ENCODE measurements around the gene SMYD4. TPM values are rescaled to one million over a fixed set of nuclear protein-coding genes. Genes with fewer than 3 reads are reported as not detected.

SMYD4 gene
- total RNA-seq, 1 donor from 2014 or later: 33.5 TPM

- TF ChIP-seq, protein P1, sequence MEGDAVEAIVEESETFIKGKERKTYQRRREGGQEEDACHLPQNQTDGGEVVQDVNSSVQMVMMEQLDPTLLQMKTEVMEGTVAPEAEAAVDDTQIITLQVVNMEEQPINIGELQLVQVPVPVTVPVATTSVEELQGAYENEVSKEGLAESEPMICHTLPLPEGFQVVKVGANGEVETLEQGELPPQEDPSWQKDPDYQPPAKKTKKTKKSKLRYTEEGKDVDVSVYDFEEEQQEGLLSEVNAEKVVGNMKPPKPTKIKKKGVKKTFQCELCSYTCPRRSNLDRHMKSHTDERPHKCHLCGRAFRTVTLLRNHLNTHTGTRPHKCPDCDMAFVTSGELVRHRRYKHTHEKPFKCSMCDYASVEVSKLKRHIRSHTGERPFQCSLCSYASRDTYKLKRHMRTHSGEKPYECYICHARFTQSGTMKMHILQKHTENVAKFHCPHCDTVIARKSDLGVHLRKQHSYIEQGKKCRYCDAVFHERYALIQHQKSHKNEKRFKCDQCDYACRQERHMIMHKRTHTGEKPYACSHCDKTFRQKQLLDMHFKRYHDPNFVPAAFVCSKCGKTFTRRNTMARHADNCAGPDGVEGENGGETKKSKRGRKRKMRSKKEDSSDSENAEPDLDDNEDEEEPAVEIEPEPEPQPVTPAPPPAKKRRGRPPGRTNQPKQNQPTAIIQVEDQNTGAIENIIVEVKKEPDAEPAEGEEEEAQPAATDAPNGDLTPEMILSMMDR (IDR thresholded peaks at IDR 0.05; ENCODE audit: unreplicated experiment): no peak
- Mint-ChIP-seq H3K36me3 (ENCODE audit: insufficient read depth) (peaks cover 6% of the 10 kb centered on the region), H3K4me1 (ENCODE audit: low read depth) (no peaks in the 10 kb centered on the region), H3K27ac (no peak overlapping the region), H3K4me3 (ENCODE audit: low read depth) (no peak overlapping the region), H3K9me3 (ENCODE audit: low read depth) (no peaks in the 10 kb centered on the region), H3K27me3 (no peaks in the 10 kb centered on the region)
- DNase-seq (ENCODE audit: low spot score, unreplicated experiment): no peak
Observed at GRCh38 chr17:1789936-1790335, 39.8 kb downstream of the SMYD4 start.

GRCh38 chr17:1787301-1787902 lies 42.3 kb downstream of the SMYD4 start:
- H3K4me1 Mint-ChIP-seq (ENCODE audit: low read depth): peaks cover 3% of the 10 kb centered on the region
- H3K27me3 Mint-ChIP-seq: no peaks in the 10 kb centered on the region
- no peak overlapping the region for H3K27ac Mint-ChIP-seq
- no peak overlapping the region for H3K4me3 Mint-ChIP-seq (ENCODE audit: low read depth)
- DNase-seq (ENCODE audit: low spot score, unreplicated experiment): no peak
- TF ChIP-seq, protein P1 (IDR thresholded peaks at IDR 0.05; ENCODE audit: unreplicated experiment): no peak
- peaks cover 16% of the 10 kb centered on the region for H3K36me3 Mint-ChIP-seq (ENCODE audit: insufficient read depth)
- H3K9me3 Mint-ChIP-seq (ENCODE audit: low read depth): no peaks in the 10 kb centered on the region

- no peak overlapping the region for H3K4me3 Mint-ChIP-seq (ENCODE audit: low read depth)
- H3K36me3 Mint-ChIP-seq (ENCODE audit: insufficient read depth): peaks cover 21% of the 10 kb centered on the region
- no peaks in the 10 kb centered on the region for H3K27me3 Mint-ChIP-seq
- no peak for DNase-seq (ENCODE audit: low spot score, unreplicated experiment)
- TF ChIP-seq, protein P1 (IDR thresholded peaks at IDR 0.05; ENCODE audit: unreplicated experiment): no peak
- H3K4me1 Mint-ChIP-seq (ENCODE audit: low read depth): peaks cover 3% of the 10 kb centered on the region
- no peak overlapping the region for H3K27ac Mint-ChIP-seq
- H3K9me3 Mint-ChIP-seq (ENCODE audit: low read depth): no peaks in the 10 kb centered on the region
Observed at GRCh38 chr17:1786708-1787107, 43.0 kb downstream of the SMYD4 start.

- no peaks in the 10 kb centered on the region for H3K27me3 Mint-ChIP-seq
- no peak overlapping the region for H3K27ac Mint-ChIP-seq
- peaks cover 3% of the 10 kb centered on the region for H3K4me1 Mint-ChIP-seq (ENCODE audit: low read depth)
- no peak overlapping the region for H3K4me3 Mint-ChIP-seq (ENCODE audit: low read depth)
- H3K36me3 Mint-ChIP-seq (ENCODE audit: insufficient read depth): peaks cover 19% of the 10 kb centered on the region
- H3K9me3 Mint-ChIP-seq (ENCODE audit: low read depth): no peaks in the 10 kb centered on the region
- TF ChIP-seq, protein P1 (IDR thresholded peaks at IDR 0.05; ENCODE audit: unreplicated experiment): no peak
- DNase-seq (ENCODE audit: low spot score, unreplicated experiment): no peak
Observed at GRCh38 chr17:1785930-1786329, 43.8 kb downstream of the SMYD4 start.

DNA sequence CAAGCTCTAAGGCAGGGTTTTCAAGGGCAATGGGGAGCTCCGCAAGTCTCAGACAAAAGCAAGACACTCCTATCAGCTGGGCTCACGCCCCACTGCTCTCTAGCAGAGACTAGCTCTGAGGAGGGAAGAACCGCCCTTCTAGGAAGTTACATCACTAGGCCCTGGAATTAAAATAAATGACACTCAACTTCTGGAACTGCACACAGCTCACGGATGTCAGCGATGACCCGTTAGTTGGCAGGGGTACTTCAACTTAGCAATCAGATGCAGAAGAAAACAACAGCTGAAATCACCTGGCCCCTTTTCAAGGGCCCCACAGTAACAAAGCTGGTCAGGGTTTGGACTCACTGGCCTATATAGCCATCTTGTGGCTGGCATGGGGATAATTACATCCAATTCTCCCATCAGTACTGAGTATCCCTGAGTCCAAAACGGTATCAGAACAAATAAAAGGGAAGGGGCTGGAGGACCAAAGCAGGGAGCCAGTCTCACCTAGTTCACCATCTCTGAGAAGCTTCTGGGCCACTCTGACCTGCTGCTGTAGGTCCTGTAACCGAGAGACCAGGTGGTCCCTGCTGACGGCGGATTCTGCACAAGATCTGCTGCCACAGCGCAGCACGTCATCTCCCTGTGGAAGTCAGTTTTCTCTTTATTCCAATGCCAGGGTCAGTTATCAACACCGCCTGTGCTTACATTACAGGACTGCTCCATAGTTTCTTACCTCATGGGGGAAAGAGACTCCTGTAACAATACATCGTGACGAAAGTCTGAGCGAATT lies 45.7 kb downstream of the SMYD4 start:
- Mint-ChIP-seq H3K4me3 (ENCODE audit: low read depth) (no peak overlapping the region), H3K27ac (peak overlapping the region; percentile 54), H3K36me3 (ENCODE audit: insufficient read depth) (peaks cover 19% of the 10 kb centered on the region), H3K4me1 (ENCODE audit: low read depth) (peaks cover 3% of the 10 kb centered on the region), H3K9me3 (ENCODE audit: low read depth) (no peaks in the 10 kb centered on the region), H3K27me3 (no peaks in the 10 kb centered on the region)
- TF ChIP-seq, protein P1 (IDR thresholded peaks at IDR 0.05; ENCODE audit: unreplicated experiment): peak; percentile 74
- no peak for DNase-seq (ENCODE audit: low spot score, unreplicated experiment)
